ENCODE results near the gene CA5A.

DNA sequence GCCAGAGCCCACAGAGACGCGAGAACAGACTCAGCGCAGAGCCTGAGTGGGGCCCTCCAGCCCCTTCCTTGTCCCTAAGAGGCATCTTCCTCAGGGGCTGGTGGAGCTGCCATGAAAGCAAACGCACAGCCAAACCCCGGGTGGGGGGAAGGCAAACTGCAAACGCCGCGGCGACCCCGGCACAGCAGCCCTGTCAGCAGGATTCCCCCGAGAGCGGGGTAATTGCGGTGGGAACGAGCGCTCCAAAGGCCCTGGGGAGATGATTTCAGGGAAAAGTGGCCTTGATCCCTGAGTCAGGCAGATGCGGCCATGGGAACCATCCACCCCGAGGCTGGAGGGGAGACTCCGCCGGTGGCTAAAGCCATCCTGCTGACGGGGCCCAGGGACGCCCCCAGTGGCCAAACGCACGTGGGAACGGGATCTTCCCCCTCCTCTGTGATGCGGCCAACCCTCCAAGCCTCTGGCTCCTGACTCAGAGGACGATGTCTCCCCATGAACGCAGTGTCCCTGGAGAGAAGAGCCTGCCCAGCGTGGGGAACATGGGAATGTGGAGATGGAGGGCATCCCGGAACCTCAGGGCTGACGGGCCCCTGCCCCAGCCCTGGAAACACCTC lies 92.1 kb downstream of the CA5A start:
- no peak for TF ChIP-seq POLR2AphosphoS5 (IDR thresholded peaks at IDR 0.05; ENCODE audit: low read depth, low read length)
- no peak for TF ChIP-seq POLR2A (IDR thresholded peaks at IDR 0.05; ENCODE audit: low read depth, low read length)
- no peak for TF ChIP-seq TAF1 (IDR thresholded peaks at IDR 0.05; ENCODE audit: borderline replicate concordance, low read depth, low read length)
